Tibial artery (tissue), 4 donors: ENCODE measurements around the gene SPSB1.
"Not testable (repeated sequence)": the region's sequence is repeated elsewhere in the genome, so short reads cannot be mapped to it uniquely, and the experiment has no call there.

Source experiments
- DNase-seq, 2 donors: peaks; one replicate each; pipeline ENCODE4 v3.0.0-alpha.2; 2019
- H3K27ac ChIP-seq, 2 donors: fragments of 200-600 bp; sonication (generic) in 1 of 2; 1 replicate in 1 of 2; 2 replicates in 1 of 2; pipeline ENCODE4 v1.5.1; 2018 to 2019; ENCODE audit warnings: mild to moderate bottlenecking in 1 of 2
- H3K27me3 ChIP-seq, 2 donors: fragments of 200-600 bp; sonication (generic) in 1 of 2; one replicate each; pipeline versions ENCODE4 v1.5.1 to v1.6.0; 2016 to 2019
- H3K36me3 ChIP-seq, 3 donors: fragments of 200-600 bp; sonication (generic) in 2 of 3; one replicate each; pipeline ENCODE4 v1.5.1; 2016 to 2019; ENCODE audit warnings: mild to moderate bottlenecking in 2 of 3
- H3K4me1 ChIP-seq, 4 donors: fragments of 200-600 bp; sonication (generic) in 2 of 4; 1 replicate in 3 of 4; 2 replicates in 1 of 4; pipeline ENCODE4 v1.5.1; 2016 to 2019
- H3K4me3 ChIP-seq, 2 donors: fragments of 200-600 bp; sonication (generic) in 1 of 2; 1 replicate in 1 of 2; 2 replicates in 1 of 2; pipeline ENCODE4 v1.5.1; 2018 to 2019; ENCODE audit warnings: mild to moderate bottlenecking in 2 of 2
- H3K9me3 ChIP-seq, 3 donors: fragments of 200-600 bp; sonication (generic) in 1 of 3; one replicate each; pipeline ENCODE4 v1.5.1; 2016 to 2019
- CTCF ChIP-seq, 2 experiments: fragments of 200-600 bp in 1 of 2; fragments of 450-650 bp in 1 of 2; IDR thresholded peaks; one replicate each; pipeline ENCODE4 v1.5.1; 2017 to 2019; ENCODE audit warnings: antibody characterized with exemption in 2 of 2, mild to moderate bottlenecking in 1 of 2, moderate library complexity in 1 of 2
- intact Hi-C: fragments of 100-400 bp; cut with DNase I; formaldehyde crosslinking; loops from one replicate; pipeline ENCODE4 v1.15.0; 2023; ENCODE audit warnings: low total_unique reads

SPSB1 gene

GRCh38 chr1:9298282-9298681 lies 5.6 kb downstream of the SPSB1 start:
- H3K9me3 ChIP-seq, result no peaks in the 10 kb centered on the region
- H3K4me3 ChIP-seq, result no peak overlapping the region
- H3K27me3 ChIP-seq, result no peaks in the 10 kb centered on the region
- H3K4me1 ChIP-seq, result peaks cover 0 to 91% (median 67%) of the 10 kb centered on the region in 4 donors
- intact Hi-C loops, result loop anchor here (10.0 kb wide), 1 partner anchor 57 kb away; no protein-coding TSS in a partner anchor
- no peak for TF ChIP-seq CTCF (IDR thresholded peaks at IDR 0.05)
- peak overlapping the region in 1 of 2 donors; percentile 91 for H3K27ac ChIP-seq
- DNase-seq, result no peak
- peaks cover 0 to 4% (median 0%) of the 10 kb centered on the region in 3 donors for H3K36me3 ChIP-seq

- H3K27me3 ChIP-seq, H3K4me3 ChIP-seq, H3K9me3 ChIP-seq, DNase-seq, H3K36me3 ChIP-seq: not testable (repeated sequence)
- Histone ChIP-seq H3K27ac (peak overlapping the region; percentile 43 to 62), H3K4me1 (peaks cover 0 to 100% (median 79%) of the 10 kb centered on the region in 4 donors)
- intact Hi-C loops, result loop anchor here (10.0 kb wide), 1 partner anchor 55 kb away; no protein-coding TSS in a partner anchor
Measured at GRCh38 chr1:9299571-9300541, 7.2 kb downstream of the SPSB1 start.

- Histone ChIP-seq H3K36me3 (peaks cover 0 to 4% (median 0%) of the 10 kb centered on the region in 3 donors), H3K9me3 (no peaks in the 10 kb centered on the region), H3K27me3 (no peaks in the 10 kb centered on the region), H3K27ac (peak overlapping the region; percentile 43 to 62), H3K4me3 (no peak overlapping the region), H3K4me1 (peaks cover 0 to 100% (median 81%) of the 10 kb centered on the region in 4 donors)
- intact Hi-C loops, result no loop called here
- TF ChIP-seq CTCF (IDR thresholded peaks at IDR 0.05), result no peak
- DNase-seq, result no peak
Measured at GRCh38 chr1:9300573-9300972, 7.9 kb downstream of the SPSB1 start.

- DNase-seq, result peak in 1 of 2 donors; percentile 48
- Histone ChIP-seq H3K4me1 (peaks cover 0 to 100% (median 83%) of the 10 kb centered on the region in 4 donors), H3K4me3 (peak overlapping the region in 1 of 2 donors; percentile 1), H3K27ac (peak overlapping the region; percentile 62 to 67), H3K27me3 (no peaks in the 10 kb centered on the region), H3K9me3 (no peaks in the 10 kb centered on the region), H3K36me3 (peaks cover 0 to 4% (median 0%) of the 10 kb centered on the region in 3 donors)
- no peak for TF ChIP-seq CTCF (IDR thresholded peaks at IDR 0.05)
- intact Hi-C loops, result no loop called here
Measured at GRCh38 chr1:9302745-9303524, 10.2 kb downstream of the SPSB1 start.

GRCh38 chr1:9303916-9304315 lies 11.2 kb downstream of the SPSB1 start:
- Histone ChIP-seq H3K27me3 (no peaks in the 10 kb centered on the region), H3K4me1 (peaks cover 0 to 100% (median 88%) of the 10 kb centered on the region in 4 donors), H3K4me3 (no peak overlapping the region), H3K27ac (peak overlapping the region; percentile 12 to 62), H3K9me3 (no peaks in the 10 kb centered on the region), H3K36me3 (peaks cover 0 to 4% (median 0%) of the 10 kb centered on the region in 3 donors)
- TF ChIP-seq CTCF (IDR thresholded peaks at IDR 0.05), result no peak
- DNase-seq, result no peak
- intact Hi-C loops, result no loop called here
